ENCODE data around the gene MTMR12. TPM values are rescaled to one million over a fixed set of nuclear protein-coding genes. Genes with fewer than 3 reads are reported as not detected.

Gene MTMR12
- polyA plus RNA-seq (ENCODE audit: insufficient read length in 4 of 4): 10 to 100 TPM; 30.5 to 41.5 (median 37.1) TPM

GRCh38 chr5:32312595-32313332 lies at the start of gene MTMR12:
MTMR12 (minus strand) TSS chr5:32312939; CDS start chr5:32312838, 101 bp downstream.
- peak; percentile 96 to 99 (median 98) for DNase-seq (ENCODE audit: low read depth in 4 of 4, low spot score in 3 of 4)

DNA sequence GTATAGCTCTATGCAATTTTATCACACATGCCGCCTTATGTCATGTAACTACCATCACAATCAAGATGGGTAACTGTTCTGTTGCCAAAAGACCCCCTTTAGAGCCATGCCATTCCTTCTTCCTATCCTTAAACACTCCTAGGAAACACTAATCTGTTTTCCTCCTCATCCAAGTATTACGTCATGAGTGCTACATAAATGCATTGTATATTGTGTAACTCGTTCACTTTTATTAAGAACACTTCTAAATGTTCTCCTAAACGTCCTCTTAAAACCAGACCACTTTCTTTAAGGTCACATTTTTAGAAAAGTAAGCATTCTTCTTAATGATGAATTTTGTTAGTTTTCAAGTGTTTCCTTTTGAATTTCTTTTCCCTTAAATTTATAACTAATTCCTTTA lies 49.8 kb upstream of the MTMR12 start:
- no peak for DNase-seq (ENCODE audit: low read depth in 4 of 4, low spot score in 3 of 4)

DNA sequence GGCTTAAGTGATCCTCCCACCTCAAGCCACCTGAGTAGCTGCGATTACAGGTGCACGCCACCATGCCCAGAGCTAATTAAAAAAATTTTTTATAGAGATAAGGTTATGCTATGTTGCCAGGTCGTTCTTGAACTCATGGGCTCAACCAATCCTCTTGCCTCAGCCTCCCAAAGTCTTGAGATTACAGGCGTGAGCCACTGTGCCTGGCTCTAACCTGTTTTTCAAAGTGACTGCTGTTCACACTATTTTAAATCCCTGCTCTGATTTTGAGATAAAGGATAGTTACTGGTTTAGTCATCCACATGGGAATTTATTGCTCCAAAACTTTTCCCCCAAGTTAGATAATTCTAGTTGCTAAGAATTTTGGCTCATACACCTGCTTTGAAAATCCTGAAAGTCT lies 48.2 kb upstream of the MTMR12 start:
- DNase-seq (ENCODE audit: low read depth in 4 of 4, low spot score in 3 of 4): no peak

GRCh38 chr5:32358611-32359010 lies 45.9 kb upstream of the MTMR12 start:
- DNase-seq (ENCODE audit: low read depth in 4 of 4, low spot score in 3 of 4): no peak

- no peak for DNase-seq (ENCODE audit: low read depth in 4 of 4, low spot score in 3 of 4)
Measured at GRCh38 chr5:32357658-32358057, 44.9 kb upstream of the MTMR12 start.

- DNase-seq (ENCODE audit: low read depth in 4 of 4, low spot score in 3 of 4): no peak
Measured at GRCh38 chr5:32355686-32356085, 42.9 kb upstream of the MTMR12 start.

DNA sequence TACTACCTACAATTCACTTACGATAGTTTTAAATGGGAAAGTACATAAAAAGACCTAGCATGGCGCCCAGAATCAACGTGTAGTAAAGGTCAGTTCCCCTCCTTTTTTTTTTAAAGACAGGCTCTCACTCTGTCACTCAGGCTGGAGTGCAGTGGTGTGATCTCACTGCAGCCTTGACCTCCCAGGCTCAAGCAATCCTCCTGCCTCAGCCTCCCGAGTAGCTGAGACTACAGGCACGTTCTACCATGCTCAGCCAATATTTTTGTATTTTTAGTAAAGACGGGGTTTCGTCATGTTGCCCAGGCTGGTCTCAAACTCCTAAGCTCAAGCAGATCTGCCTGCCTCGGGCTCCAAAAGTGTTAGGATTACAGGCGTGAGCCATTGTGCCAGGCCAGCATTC lies 40.7 kb upstream of the MTMR12 start:
- DNase-seq (ENCODE audit: low read depth in 4 of 4, low spot score in 3 of 4): no peak

GRCh38 chr5:32352685-32353084 lies 39.9 kb upstream of the MTMR12 start:
- DNase-seq (ENCODE audit: low read depth in 4 of 4, low spot score in 3 of 4): no peak

DNA sequence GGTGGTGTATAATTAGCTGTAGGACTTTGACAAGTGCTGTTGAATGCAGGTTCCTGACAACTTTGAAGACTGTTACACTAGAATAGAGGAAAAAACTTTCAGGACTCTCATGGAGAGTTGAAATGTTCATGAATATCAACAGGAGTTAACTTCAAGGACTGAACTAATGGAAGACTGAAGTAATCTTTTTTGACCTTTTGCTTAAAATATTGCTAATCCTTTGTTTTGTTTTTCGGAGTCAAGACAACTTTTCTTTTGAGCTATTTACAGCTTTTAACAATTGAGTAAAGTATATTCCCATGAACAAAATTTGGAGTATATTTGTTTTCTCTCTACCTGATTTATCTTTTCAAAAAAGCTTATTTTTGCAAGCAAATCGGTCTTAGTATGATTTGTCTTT lies 34.1 kb upstream of the MTMR12 start:
- no peak for DNase-seq (ENCODE audit: low read depth in 4 of 4, low spot score in 3 of 4)

DNA sequence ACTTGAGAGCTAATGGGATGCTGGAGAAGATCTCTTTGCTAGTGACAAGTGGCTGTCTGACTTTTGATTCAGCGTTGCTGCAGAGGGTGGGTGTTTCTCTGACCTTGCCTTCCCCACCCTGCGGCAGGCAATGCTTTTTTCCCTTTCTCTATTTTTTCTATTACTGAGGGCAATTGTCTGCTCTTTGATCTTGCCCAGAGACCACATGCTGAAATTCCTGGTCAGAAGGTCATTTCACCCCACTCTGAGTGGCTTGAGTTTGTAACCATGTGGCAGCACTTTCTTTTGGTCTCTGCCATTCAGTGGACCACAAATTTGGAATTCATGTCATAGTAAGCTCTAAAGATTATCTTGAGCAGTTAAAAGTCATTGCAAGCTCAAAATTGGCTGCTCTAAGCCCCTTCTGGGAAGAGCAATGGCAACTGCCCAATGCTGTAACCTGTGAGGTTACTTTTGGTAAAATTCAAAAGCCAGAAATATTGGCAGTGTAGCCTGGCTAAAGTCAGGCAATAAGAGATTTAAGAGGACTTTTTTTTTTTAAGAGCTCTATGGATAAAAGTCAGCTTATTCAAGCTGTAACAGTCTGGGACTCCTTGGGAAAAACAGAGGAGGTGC lies 30.4 kb upstream of the MTMR12 start:
- no peak for DNase-seq (ENCODE audit: low read depth in 4 of 4, low spot score in 3 of 4)

- no peak for DNase-seq (ENCODE audit: low read depth in 4 of 4, low spot score in 3 of 4)
Measured at GRCh38 chr5:32342656-32343055, 29.9 kb upstream of the MTMR12 start.

- DNase-seq (ENCODE audit: low read depth in 4 of 4, low spot score in 3 of 4): no peak
Measured at GRCh38 chr5:32339878-32340277, 27.1 kb upstream of the MTMR12 start.

GRCh38 chr5:32339198-32339597 lies 26.5 kb upstream of the MTMR12 start:
- DNase-seq (ENCODE audit: low read depth in 4 of 4, low spot score in 3 of 4): no peak

GRCh38 chr5:32332966-32333365 lies 20.2 kb upstream of the MTMR12 start:
- no peak for DNase-seq (ENCODE audit: low read depth in 4 of 4, low spot score in 3 of 4)

GRCh38 chr5:32332361-32332760 lies 19.6 kb upstream of the MTMR12 start:
- no peak for DNase-seq (ENCODE audit: low read depth in 4 of 4, low spot score in 3 of 4)

DNA sequence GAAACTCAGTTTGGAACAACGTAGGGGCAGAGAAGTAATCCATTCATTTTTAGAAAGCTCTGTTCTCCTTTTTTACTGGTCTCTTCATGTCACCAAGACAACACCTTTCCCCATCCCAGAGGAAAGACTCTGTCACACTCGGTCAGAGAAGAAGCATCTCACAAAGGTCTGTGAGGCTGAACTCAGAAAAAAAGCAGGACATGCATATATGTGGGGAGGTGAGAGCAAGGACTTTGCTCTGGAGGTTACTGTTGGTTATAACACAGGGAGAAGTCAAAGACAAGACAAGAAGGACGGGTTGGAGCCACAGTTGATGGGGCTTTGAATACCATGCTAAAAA lies 19.2 kb upstream of the MTMR12 start:
- DNase-seq (ENCODE audit: low read depth in 4 of 4, low spot score in 3 of 4): no peak

- no peak for DNase-seq (ENCODE audit: low read depth in 4 of 4, low spot score in 3 of 4)
Measured at GRCh38 chr5:32331217-32331934, 18.6 kb upstream of the MTMR12 start.

- no peak for DNase-seq (ENCODE audit: low read depth in 4 of 4, low spot score in 3 of 4)
Measured at GRCh38 chr5:32330126-32330971, 17.6 kb upstream of the MTMR12 start.

GRCh38 chr5:32329395-32329834 lies 16.7 kb upstream of the MTMR12 start:
- DNase-seq (ENCODE audit: low read depth in 4 of 4, low spot score in 3 of 4): no peak

DNA sequence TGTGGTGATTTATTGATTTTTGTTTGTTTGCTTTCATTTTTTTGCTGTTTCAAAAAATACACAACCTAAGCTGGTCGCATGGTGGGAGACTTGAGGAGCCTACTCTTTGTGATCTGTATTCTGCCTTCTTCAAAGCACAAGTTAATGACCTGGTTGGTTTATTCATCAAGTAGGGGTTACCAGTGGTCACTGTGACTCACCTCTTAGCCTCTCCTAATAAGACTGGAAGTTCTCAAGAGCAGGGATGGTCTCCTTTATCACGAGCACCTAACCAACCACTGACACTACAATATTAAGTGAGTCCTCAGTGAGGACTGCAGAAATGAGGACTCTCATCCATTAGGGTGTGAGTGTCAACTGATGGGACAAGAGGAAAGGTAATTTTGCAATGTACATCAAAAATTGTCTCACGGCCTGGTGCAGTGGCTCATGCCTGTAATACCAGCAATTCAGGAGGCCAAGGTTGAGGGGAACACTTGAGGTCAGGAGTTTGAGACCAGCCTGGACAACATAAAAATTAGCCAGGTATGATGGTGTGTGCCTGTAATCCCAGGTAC lies 13.6 kb upstream of the MTMR12 start:
- DNase-seq (ENCODE audit: low read depth in 4 of 4, low spot score in 3 of 4): no peak

DNA sequence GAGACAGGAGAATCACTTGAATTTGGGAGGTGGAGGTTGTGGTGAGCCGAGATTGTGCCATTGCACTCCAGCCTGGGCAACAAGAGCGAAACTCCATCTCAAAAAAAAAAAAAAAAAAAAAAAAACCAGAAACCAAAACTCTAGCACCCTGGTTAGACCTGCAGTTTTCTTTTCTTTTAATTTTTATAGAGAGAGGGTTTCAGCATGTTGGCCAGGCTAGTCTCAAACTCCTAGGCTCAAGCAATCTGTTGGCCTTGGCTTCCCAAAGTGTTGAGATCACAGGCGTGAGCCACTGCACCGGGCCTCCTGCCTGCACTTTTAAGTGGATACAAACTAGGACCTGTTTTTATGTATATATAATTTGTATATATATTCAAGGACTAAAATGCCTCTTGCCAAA lies 12.9 kb upstream of the MTMR12 start:
- no peak for DNase-seq (ENCODE audit: low read depth in 4 of 4, low spot score in 3 of 4)

Data from right renal pelvis (tissue), 4 donors.